IMR-90 (cell line): Measurements from ENCODE around the gene AFAP1L2. TPM values are rescaled to one million over a fixed set of nuclear protein-coding genes. Genes with fewer than 3 reads are reported as not detected.

ENCODE experiments used
- ATAC-seq: fragments of 200-7000 bp; cut with Tn5 transposase; 2 replicates; pipeline ENCODE4 v1.9.1; 2020; ENCODE audit warnings: low read depth, mild to moderate bottlenecking, moderate library complexity
- BruUV-seq: library from RNA; stranded (reverse); fragments of 400-500 nt; replicated peaks from 2 replicates; lab custom pipeline; 2021; lab: Mats Ljungman, UMichigan
- CTCF ChIA-PET: fragments of 300-600 bp; formaldehyde crosslinking; extraction: SDS; loops from one replicate; lab custom pipeline; 2021; ENCODE audit warnings: antibody characterized with exemption; lab: Yijun Ruan, JAX
- POLR2A ChIA-PET: fragments of 300-600 bp; sonication (Branson Sonifier 250); formaldehyde crosslinking; loops from one replicate; lab custom pipeline; 2022; ENCODE audit warnings: antibody characterized with exemption; ENCODE audit not compliant: unreplicated experiment; lab: Charles Lee
- DNase-seq: peaks from one replicate; pipeline ENCODE4 v3.0.0; 2013
- H2AFZ ChIP-seq: replicated peaks from 2 replicates; pipeline ENCODE3; 2013; ENCODE audit warnings: low read length, mild to moderate bottlenecking; ENCODE audit not compliant: poor library complexity
- H2AK5ac ChIP-seq: 2 replicates; pipeline ENCODE4 v1.6.1; 2013; ENCODE audit warnings: low read depth, low read length, inconsistent platforms
- H2AK9ac ChIP-seq: replicated peaks from 2 replicates; pipeline ENCODE3; 2013; ENCODE audit warnings: mild to moderate bottlenecking, low read depth, low read length, moderate library complexity; ENCODE audit not compliant: poor library complexity
- H2BK120ac ChIP-seq: 2 replicates; pipeline ENCODE4 v1.6.1; 2013; ENCODE audit warnings: low read depth, low read length, inconsistent platforms
- H2BK15ac ChIP-seq: 3 replicates; pipeline ENCODE4 v1.6.1; 2013; ENCODE audit warnings: low read depth, low read length, inconsistent platforms
- H2BK20ac ChIP-seq: 2 replicates; pipeline ENCODE4 v1.6.1; 2013; ENCODE audit warnings: low read depth, mild to moderate bottlenecking, inconsistent platforms, low read length, moderate library complexity
- H2BK5ac ChIP-seq: 2 replicates; pipeline ENCODE4 v1.6.1; 2013; ENCODE audit warnings: mild to moderate bottlenecking, low read depth, low read length, inconsistent platforms; ENCODE audit not compliant: poor library complexity, severe bottlenecking
- H3K14ac ChIP-seq: replicated peaks from 2 replicates; pipeline ENCODE4 v1.6.1; 2013; ENCODE audit warnings: low read depth, low read length, inconsistent platforms
- H3K18ac ChIP-seq: 2 replicates; pipeline ENCODE4 v1.6.1; 2013; ENCODE audit warnings: low read depth, low read length, control low read depth
- H3K23ac ChIP-seq: 2 replicates; pipeline ENCODE4 v1.6.1; 2013; ENCODE audit warnings: low read depth, low read length, inconsistent platforms
- H3K27ac ChIP-seq: 2 replicates; pipeline ENCODE4 v1.5.1; 2013; ENCODE audit warnings: mild to moderate bottlenecking, control low read depth, low read length; ENCODE audit not compliant: insufficient read depth
- H3K27me3 ChIP-seq: 2 replicates; pipeline ENCODE4 v1.6.1; 2013; ENCODE audit warnings: low read length; ENCODE audit not compliant: control insufficient read depth, insufficient read depth
- H3K36me3 ChIP-seq: 2 replicates; pipeline ENCODE4 v1.6.1; 2013; ENCODE audit warnings: low read length, mixed read lengths; ENCODE audit not compliant: control insufficient read depth, insufficient read depth
- H3K4ac ChIP-seq: 2 replicates; pipeline ENCODE4 v1.6.1; 2013; ENCODE audit warnings: low read depth, low read length, inconsistent platforms
- H3K4me1 ChIP-seq: 2 replicates; pipeline ENCODE4 v1.6.1; 2013; ENCODE audit warnings: low read length, mixed read lengths; ENCODE audit not compliant: control insufficient read depth, insufficient read depth
- H3K4me2 ChIP-seq: 2 replicates; pipeline ENCODE4 v1.6.1; 2013; ENCODE audit warnings: low read depth, mild to moderate bottlenecking, control low read depth, low read length, moderate library complexity
- H3K4me3 ChIP-seq: 2 replicates; pipeline ENCODE4 v1.5.1; 2013; ENCODE audit warnings: low read depth, mild to moderate bottlenecking, control low read depth, low read length, moderate library complexity; ENCODE audit not compliant: insufficient read depth
- H3K56ac ChIP-seq: 2 replicates; pipeline ENCODE4 v1.6.1; 2013; ENCODE audit warnings: low read length, inconsistent platforms; ENCODE audit not compliant: insufficient read depth; ENCODE audit errors: extremely low read depth
- H3K79me1 ChIP-seq, 2 experiments: 2 replicates each; pipeline ENCODE4 v1.6.1; 2013; ENCODE audit warnings: low read length in 2 of 2, inconsistent platforms in 1 of 2, low read depth in 1 of 2
- H3K9ac ChIP-seq: 2 replicates; pipeline ENCODE4 v1.6.1; 2013; ENCODE audit warnings: low read depth, low read length, control low read depth
- H3K9me1 ChIP-seq: 2 replicates; pipeline ENCODE4 v1.6.1; 2013; ENCODE audit warnings: low read length, inconsistent platforms; ENCODE audit not compliant: insufficient read depth
- H3K9me3 ChIP-seq: 2 replicates; pipeline ENCODE4 v1.6.1; 2013; ENCODE audit warnings: low read length; ENCODE audit not compliant: control insufficient read depth, insufficient read depth
- H4K20me1 ChIP-seq: 2 replicates; pipeline ENCODE4 v1.6.1; 2013; ENCODE audit warnings: low read length, inconsistent platforms; ENCODE audit not compliant: insufficient read depth
- H4K5ac ChIP-seq: 2 replicates; pipeline ENCODE4 v1.6.1; 2013; ENCODE audit warnings: mild to moderate bottlenecking, low read depth, low read length, control low read depth
- H4K8ac ChIP-seq, 2 experiments: 2 replicates each; pipeline ENCODE4 v1.6.1; 2013; ENCODE audit warnings: low read depth in 2 of 2, low read length in 2 of 2, control low read depth in 1 of 2, inconsistent platforms in 1 of 2
- H4K91ac ChIP-seq: 2 replicates; pipeline ENCODE4 v1.6.1; 2013; ENCODE audit warnings: low read depth, low read length, inconsistent platforms; ENCODE audit not compliant: insufficient read depth
- BHLHE40 ChIP-seq: fragments of 150-350 bp; IDR thresholded peaks from 2 replicates; pipeline ENCODE4 v1.6.1; 2016; ENCODE audit warnings: mild to moderate bottlenecking, low read depth, low read length
- CHD1 ChIP-seq: IDR thresholded peaks from 2 replicates; pipeline ENCODE4 v1.6.1; 2012; ENCODE audit warnings: low read depth, low read length, improper control_type of control experiment
- ELK1 ChIP-seq: fragments of 150-350 bp; IDR thresholded peaks from 2 replicates; pipeline ENCODE4 v1.6.1; 2016; ENCODE audit warnings: low read depth, mild to moderate bottlenecking, low read length, moderate library complexity, borderline replicate concordance
- FOS ChIP-seq: fragments of 150-350 bp; IDR thresholded peaks from 2 replicates; pipeline ENCODE4 v1.6.1; 2016; ENCODE audit warnings: low read depth, low read length
- NFE2L2 ChIP-seq: fragments of 150-350 bp; IDR thresholded peaks from 2 replicates; pipeline ENCODE4 v1.6.1; 2016; ENCODE audit warnings: low read depth, mild to moderate bottlenecking, low read length
- POLR2A ChIP-seq: IDR thresholded peaks from 2 replicates; pipeline ENCODE4 v1.6.1; 2012; ENCODE audit warnings: mild to moderate bottlenecking, low read depth, low read length
- RAD21 ChIP-seq: IDR thresholded peaks from 2 replicates; pipeline ENCODE4 v1.6.1; 2012; ENCODE audit warnings: low read length, improper control_type of control experiment
- SMC3 ChIP-seq: fragments of 150-350 bp; IDR thresholded peaks from 2 replicates; pipeline ENCODE4 v1.6.1; 2016; ENCODE audit warnings: low read depth, mild to moderate bottlenecking, antibody characterized with exemption, low read length, moderate library complexity
- WGBS, 2 experiments: methylation state at CpG; one replicate each; pipeline versions ENCODE4 v1.1.5 to v1.1.7; 2013; ENCODE audit warnings: missing lambda C conversion rate in 2 of 2; ENCODE audit not compliant: insufficient read length in 1 of 2; ENCODE audit errors: extremely low coverage in 2 of 2; 5-methylcytosine and 5-hydroxymethylcytosine counted together
- dilution Hi-C: fragments of 300-500 bp; cut with HindIII; formaldehyde crosslinking; loops from one replicate; pipeline ENCODE4 v1.14.3; 2018; ENCODE audit warnings: low sequenced_read_pairs; ENCODE audit not compliant: unreplicated experiment
- in situ Hi-C: fragments of 300-500 bp; cut with MboI; formaldehyde crosslinking; loops from 3 replicates; pipeline ENCODE4 v1.14.3; 2019; ENCODE audit warnings: low sequenced_read_pairs, inconsistent platforms, mixed read lengths
- intact Hi-C: fragments of 100-400 bp; cut with micrococcal nuclease; formaldehyde crosslinking; loops from 2 replicates; pipeline ENCODE4 v1.10.0; 2022
- polyA plus RNA-seq, 3 experiments: library from polyadenylated mRNA; depleted of rRNA; stranded (reverse); fragments of >200 nt; gene quantifications; 2 replicates each; pipeline ENCODE4 v1.2.3, GENCODE V29; 2012; ENCODE audit warnings: low replicate concordance in 1 of 3
- total RNA-seq: library from RNA; depleted of rRNA; stranded (reverse); fragments of >200 nt; gene quantifications from 2 replicates; pipeline ENCODE4 v1.2.3, GENCODE V29; 2012

Gene AFAP1L2
- total and polyA plus RNA-seq, 2 of the 4 experiments (the other 2 are of a cell fraction) = under 0.01 to 0.10 TPM

- in situ Hi-C loops (no loop called here), intact Hi-C loops (no loop called here), dilution Hi-C loops (no loop called here)
- Histone ChIP-seq H3K4me1 (peaks cover 10% of the 10 kb centered on the region; the same call in 1 of the 2 replicates), H2BK120ac (no peak overlapping the region), H2BK5ac (no peak overlapping the region), H2BK20ac (no peak overlapping the region), H3K56ac (no peak overlapping the region), H4K91ac (no peak overlapping the region), H3K14ac (no peak overlapping the region), H3K79me1 (no peaks in the 10 kb centered on the region), H3K27ac (no peak overlapping the region), H3K27me3 (peaks cover 13% of the 10 kb centered on the region), H3K4me2 (no peak overlapping the region), H3K18ac (no peak overlapping the region), H4K20me1 (peaks cover 4% of the 10 kb centered on the region; the same call in 1 of the 2 replicates), H2BK15ac (no peak overlapping the region), H3K4ac (no peak overlapping the region), H3K23ac (no peak overlapping the region), H3K9me3 (no peaks in the 10 kb centered on the region; the same call in 1 of the 2 replicates), H3K9me1 (peaks cover 7% of the 10 kb centered on the region), H2AK5ac (no peak overlapping the region), H3K36me3 (no peaks in the 10 kb centered on the region), H2AFZ (no peak overlapping the region), H4K5ac (no peak overlapping the region), H4K8ac (no peak overlapping the region), H3K9ac (no peak overlapping the region), H2AK9ac (no peak overlapping the region), H3K4me3 (no peak overlapping the region)
- ChIA-PET CTCF (no interaction called here), POLR2A (no interaction called here)
- 95% methylated on average over 7 of the region's 10 CpGs; no CpG with 5 or more reads in 1 of the 2 experiments for WGBS, 2 experiments
- DNase-seq (no peak), ATAC-seq (no peak)
- TF ChIP-seq RAD21 = no peak
- no peak for TF ChIP-seq POLR2A
- no peak for TF ChIP-seq SMC3
- TF ChIP-seq BHLHE40 = no peak
- no peak for TF ChIP-seq ELK1
- no peak for TF ChIP-seq CHD1
- TF ChIP-seq NFE2L2 = no peak
- TF ChIP-seq FOS = no peak
- BruUV-seq = no TSS peak
Observed at GRCh38 chr10:114310346-114310745, 94.0 kb downstream of the AFAP1L2 start.
